PC-9 (cell line): ENCODE data around the gene WNT1.

Experiments
- CTCF ChIP-seq: fragments of 200-600 bp; sonication (generic); conservative IDR thresholded peaks from 2 replicates; pipeline ENCODE4 v1.6.1; 2017; ENCODE audit warnings: mixed run types, antibody characterized with exemption, mild to moderate bottlenecking, moderate library complexity
- EZH2 ChIP-seq: fragments of 200-600 bp; sonication (generic); IDR thresholded peaks from 2 replicates; pipeline ENCODE4 v1.8.0; 2017; ENCODE audit warnings: antibody characterized with exemption, low read depth

GRCh38 chr12:48929551-48929950 lies 48.6 kb upstream of the WNT1 start:
- TF ChIP-seq CTCF (no peak), EZH2 (no peak)
